ENCODE results near the gene MED10.
"Not testable (repeated sequence)": the region's sequence is repeated elsewhere in the genome, so short reads cannot be mapped to it uniquely, and the experiment has no call there.

- TF ChIP-seq BCLAF1 (IDR thresholded peaks at IDR 0.05; ENCODE audit: borderline replicate concordance in 1 of 2, control insufficient read depth in 1 of 2, low read depth in 2 of 2, low read length in 1 of 2); NR2C2 (CRISPR knock-in tag; IDR thresholded peaks at IDR 0.05); NR2C2 (tag; IDR thresholded peaks at IDR 0.05); CBX1 (IDR thresholded peaks at IDR 0.05; ENCODE audit: low read depth); EHMT2 (IDR thresholded peaks at IDR 0.05); CTCF (IDR thresholded peaks at IDR 0.05 in 2 of 3, conservative IDR thresholded peaks at IDR 0.05 in 1 of 3; ENCODE audit: insufficient read depth in 2 of 3, low read depth in 1 of 3, low read length in 3 of 3); JUND (IDR thresholded peaks at IDR 0.05; ENCODE audit: borderline replicate concordance, low read depth, low read length); JUND (tag; IDR thresholded peaks at IDR 0.05; ENCODE audit: borderline replicate concordance, low read depth, low read length): not testable (repeated sequence)
- TF ChIP-seq, protein P1, sequence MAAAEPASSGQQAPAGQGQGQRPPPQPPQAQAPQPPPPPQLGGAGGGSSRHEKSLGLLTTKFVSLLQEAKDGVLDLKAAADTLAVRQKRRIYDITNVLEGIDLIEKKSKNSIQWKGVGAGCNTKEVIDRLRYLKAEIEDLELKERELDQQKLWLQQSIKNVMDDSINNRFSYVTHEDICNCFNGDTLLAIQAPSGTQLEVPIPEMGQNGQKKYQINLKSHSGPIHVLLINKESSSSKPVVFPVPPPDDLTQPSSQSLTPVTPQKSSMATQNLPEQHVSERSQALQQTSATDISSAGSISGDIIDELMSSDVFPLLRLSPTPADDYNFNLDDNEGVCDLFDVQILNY (CRISPR knock-in tag; IDR thresholded peaks at IDR 0.05) = not testable (repeated sequence)
- TF ChIP-seq, protein P2, sequence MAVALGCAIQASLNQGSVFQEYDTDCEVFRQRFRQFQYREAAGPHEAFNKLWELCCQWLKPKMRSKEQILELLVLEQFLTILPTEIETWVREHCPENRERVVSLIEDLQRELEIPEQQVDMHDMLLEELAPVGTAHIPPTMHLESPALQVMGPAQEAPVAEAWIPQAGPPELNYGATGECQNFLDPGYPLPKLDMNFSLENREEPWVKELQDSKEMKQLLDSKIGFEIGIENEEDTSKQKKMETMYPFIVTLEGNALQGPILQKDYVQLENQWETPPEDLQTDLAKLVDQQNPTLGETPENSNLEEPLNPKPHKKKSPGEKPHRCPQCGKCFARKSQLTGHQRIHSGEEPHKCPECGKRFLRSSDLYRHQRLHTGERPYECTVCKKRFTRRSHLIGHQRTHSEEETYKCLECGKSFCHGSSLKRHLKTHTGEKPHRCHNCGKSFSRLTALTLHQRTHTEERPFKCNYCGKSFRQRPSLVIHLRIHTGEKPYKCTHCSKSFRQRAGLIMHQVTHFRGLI (CRISPR knock-in tag; IDR thresholded peaks at IDR 0.05) = not testable (repeated sequence)
Measured at GRCh38 chr5:6357817-6358433, 20.4 kb downstream of the MED10 start.

Measured in K562 (cell line).